ENCODE data around the gene CYP4B1. TPM values are rescaled to one million over a fixed set of nuclear protein-coding genes. Genes with fewer than 3 reads are reported as not detected.

The CYP4B1 gene
- total and polyA plus RNA-seq, 11 donors = 1.5 to 103 (median 10.0) TPM; not detected in 1

DNA sequence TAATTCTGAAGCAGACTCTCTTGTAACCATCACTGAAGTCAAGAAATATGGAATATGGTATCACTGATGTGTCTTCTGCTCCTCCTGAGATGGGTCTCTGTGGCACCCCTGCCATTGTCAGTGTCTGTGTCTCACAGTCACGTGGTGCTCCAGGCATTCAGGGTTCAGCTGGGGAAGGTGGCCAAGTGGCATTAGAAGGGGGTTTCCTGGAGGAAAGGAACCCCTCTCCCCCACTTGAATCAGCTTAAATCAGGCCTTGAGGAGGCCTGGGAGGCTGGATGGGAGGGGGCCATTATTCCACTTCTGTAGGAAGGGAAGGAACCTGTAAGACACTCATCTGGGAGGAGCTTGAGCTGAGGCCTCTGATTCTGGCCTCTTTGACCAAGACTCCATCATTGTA is 20.5 kb downstream of the CYP4B1 start:
- Histone ChIP-seq H3K27me3 (no peaks in the 10 kb centered on the region), H3K4me1 (peaks cover 0 to 23% (median 5%) of the 10 kb centered on the region in 12 donors), H3K9me3 (no peaks in the 10 kb centered on the region), H3K36me3 (peaks cover 0 to 42% (median 0%) of the 10 kb centered on the region in 9 donors), H3K27ac (peak overlapping the region in 6 of 12 donors; percentile 27 to 63 (median 58)), H3K4me3 (no peak overlapping the region)
- WGBS, 4 donors = 46 to 94% (median 75%) methylated on average over 1 of the region's 1 CpG
- TF ChIP-seq POLR2A (IDR thresholded peaks at IDR 0.05) = no peak
- TF ChIP-seq, protein P1, sequence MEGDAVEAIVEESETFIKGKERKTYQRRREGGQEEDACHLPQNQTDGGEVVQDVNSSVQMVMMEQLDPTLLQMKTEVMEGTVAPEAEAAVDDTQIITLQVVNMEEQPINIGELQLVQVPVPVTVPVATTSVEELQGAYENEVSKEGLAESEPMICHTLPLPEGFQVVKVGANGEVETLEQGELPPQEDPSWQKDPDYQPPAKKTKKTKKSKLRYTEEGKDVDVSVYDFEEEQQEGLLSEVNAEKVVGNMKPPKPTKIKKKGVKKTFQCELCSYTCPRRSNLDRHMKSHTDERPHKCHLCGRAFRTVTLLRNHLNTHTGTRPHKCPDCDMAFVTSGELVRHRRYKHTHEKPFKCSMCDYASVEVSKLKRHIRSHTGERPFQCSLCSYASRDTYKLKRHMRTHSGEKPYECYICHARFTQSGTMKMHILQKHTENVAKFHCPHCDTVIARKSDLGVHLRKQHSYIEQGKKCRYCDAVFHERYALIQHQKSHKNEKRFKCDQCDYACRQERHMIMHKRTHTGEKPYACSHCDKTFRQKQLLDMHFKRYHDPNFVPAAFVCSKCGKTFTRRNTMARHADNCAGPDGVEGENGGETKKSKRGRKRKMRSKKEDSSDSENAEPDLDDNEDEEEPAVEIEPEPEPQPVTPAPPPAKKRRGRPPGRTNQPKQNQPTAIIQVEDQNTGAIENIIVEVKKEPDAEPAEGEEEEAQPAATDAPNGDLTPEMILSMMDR (IDR thresholded peaks at IDR 0.05) = no peak
- DNase-seq (no peak), ATAC-seq (no peak)
- intact Hi-C loops (cut with DNase I) = no loop called here

DNA sequence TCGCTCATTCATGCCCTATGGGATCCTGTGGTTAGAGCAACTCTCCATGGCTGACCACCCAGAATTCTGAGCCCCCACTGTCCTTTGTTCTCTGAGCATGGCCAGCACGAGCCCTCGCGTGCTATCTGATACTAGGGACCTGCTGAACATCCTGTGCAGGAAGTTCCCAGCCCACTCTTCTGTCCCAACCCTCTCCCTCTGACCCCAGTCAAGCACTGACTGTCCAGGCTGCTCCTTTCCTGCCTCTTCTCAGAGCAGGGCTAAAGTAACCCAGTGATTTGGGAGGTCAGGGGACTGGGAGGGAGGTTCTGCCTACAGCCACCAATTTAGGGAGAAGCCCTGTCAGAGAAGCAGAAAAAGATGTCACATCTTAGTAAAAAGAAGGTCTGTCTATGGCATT is 21.2 kb downstream of the CYP4B1 start:
- no peak overlapping the region for H3K4me3 ChIP-seq
- H3K27me3 ChIP-seq = no peaks in the 10 kb centered on the region
- intact Hi-C loops (cut with DNase I) = no loop called here
- peaks cover 0 to 34% (median 0%) of the 10 kb centered on the region in 9 donors for H3K36me3 ChIP-seq
- peak; percentile 40 to 70 (median 53) for ATAC-seq
- TF ChIP-seq POLR2A (IDR thresholded peaks at IDR 0.05) = no peak
- TF ChIP-seq, protein P1 (IDR thresholded peaks at IDR 0.05) = no peak
- DNase-seq = no peak
- no peaks in the 10 kb centered on the region for H3K9me3 ChIP-seq
- WGBS, 4 donors = 50 to 65% (median 59%) methylated on average over 4 of the region's 4 CpGs
- H3K27ac ChIP-seq = peak overlapping the region in 10 of 12 donors; percentile 27 to 72 (median 50)
- peaks cover 0 to 23% (median 5%) of the 10 kb centered on the region in 12 donors for H3K4me1 ChIP-seq

DNA sequence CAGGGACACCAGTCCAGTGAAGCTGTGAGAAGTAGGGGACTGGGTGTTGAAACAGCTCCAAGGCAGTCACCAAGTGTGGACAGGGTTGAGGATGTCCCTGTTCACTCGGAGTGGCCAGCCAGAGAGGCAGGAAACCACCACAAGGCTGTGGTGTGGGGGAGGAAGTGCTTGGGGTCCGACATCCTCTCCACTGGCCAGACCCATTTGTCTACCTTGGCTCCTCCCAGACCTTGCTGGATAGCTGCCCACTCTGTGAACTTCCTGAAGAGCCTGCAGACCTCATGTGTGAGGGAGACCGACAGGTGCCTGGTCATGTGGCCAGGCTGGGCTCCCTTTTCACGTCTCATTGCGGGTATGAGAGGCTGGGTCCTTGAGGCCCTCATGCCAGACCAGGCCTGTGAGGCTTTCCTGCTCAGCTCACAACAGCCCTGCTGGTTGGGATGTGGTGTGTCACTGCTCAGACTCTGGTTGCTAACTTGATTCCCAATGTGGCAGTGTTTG is 21.8 kb downstream of the CYP4B1 start:
- Histone ChIP-seq H3K4me1 (peaks cover 0 to 23% (median 5%) of the 10 kb centered on the region in 12 donors), H3K27ac (peak overlapping the region in 10 of 12 donors; percentile 27 to 72 (median 50)), H3K36me3 (peaks cover 0 to 29% (median 0%) of the 10 kb centered on the region in 9 donors), H3K4me3 (no peak overlapping the region), H3K27me3 (no peaks in the 10 kb centered on the region), H3K9me3 (no peaks in the 10 kb centered on the region)
- DNase-seq = peak in 3 of 5 donors; percentile 22 to 58 (median 40)
- WGBS, 4 donors = 28 to 49% (median 36%) methylated on average over 2 to 5 of the region's 5 CpGs
- intact Hi-C loops (cut with DNase I) = no loop called here
- TF ChIP-seq POLR2A (IDR thresholded peaks at IDR 0.05) = no peak
- TF ChIP-seq, protein P1 (IDR thresholded peaks at IDR 0.05) = no peak
- peak; percentile 55 to 88 (median 66) for ATAC-seq

DNA sequence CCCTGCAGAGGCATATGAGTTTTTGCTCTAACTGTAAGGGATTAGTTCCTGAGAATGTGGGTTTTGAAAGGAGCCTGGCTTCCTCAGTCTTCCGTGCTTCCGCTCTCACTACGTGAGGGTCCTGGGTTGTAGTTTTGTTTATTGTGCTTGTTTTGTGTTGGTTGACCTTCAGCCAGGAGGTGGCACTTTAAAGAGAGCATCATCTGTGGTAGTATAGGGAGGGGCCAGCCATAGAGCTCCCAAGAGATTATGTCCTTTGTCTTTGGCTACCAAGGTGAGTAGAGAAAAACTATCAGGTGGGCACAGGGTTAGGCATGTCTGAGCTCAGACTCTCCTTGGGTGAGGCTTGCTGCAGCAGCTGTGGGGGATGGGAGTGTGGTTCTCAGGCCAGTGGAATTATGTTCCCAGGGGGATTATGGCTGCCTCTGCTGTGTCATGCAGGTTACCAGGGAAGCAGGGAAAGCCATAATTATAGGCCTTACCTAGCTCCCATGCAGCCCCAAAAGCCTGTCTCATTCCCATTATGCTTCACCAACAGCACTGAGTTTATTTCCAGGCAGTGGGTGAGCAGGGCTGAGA is 23.5 kb downstream of the CYP4B1 start:
- H3K36me3 ChIP-seq = peaks cover 0 to 16% (median 0%) of the 10 kb centered on the region in 9 donors
- no peak for TF ChIP-seq POLR2A (IDR thresholded peaks at IDR 0.05)
- TF ChIP-seq, protein P1 (IDR thresholded peaks at IDR 0.05) = no peak
- H3K27me3 ChIP-seq = no peaks in the 10 kb centered on the region
- no peak overlapping the region for H3K4me3 ChIP-seq
- intact Hi-C loops (cut with DNase I) = no loop called here
- peak overlapping the region in 4 of 12 donors; percentile 15 to 46 (median 36) for H3K27ac ChIP-seq
- DNase-seq (no peak), ATAC-seq (no peak)
- WGBS, 4 donors = 81 to 89% (median 86%) methylated on average over 3 of the region's 3 CpGs
- H3K9me3 ChIP-seq = peaks cover 0 to 6% (median 0%) of the 10 kb centered on the region in 12 donors
- H3K4me1 ChIP-seq = peaks cover 0 to 23% (median 5%) of the 10 kb centered on the region in 12 donors

Measured in heart left ventricle (tissue), 16 donors.